Activated CD4-positive, CD25-positive, alpha-beta regulatory T cell treated with anti-CD3 and anti-CD28 coated beads, Interleukin-2, amount 50 U/mL, for 72 hours (primary cell): ENCODE results near the gene SLC6A6.

Experiments
- DNase-seq: peaks from one replicate; pipeline ENCODE4 v3.0.0; 2021

Gene SLC6A6

DNA sequence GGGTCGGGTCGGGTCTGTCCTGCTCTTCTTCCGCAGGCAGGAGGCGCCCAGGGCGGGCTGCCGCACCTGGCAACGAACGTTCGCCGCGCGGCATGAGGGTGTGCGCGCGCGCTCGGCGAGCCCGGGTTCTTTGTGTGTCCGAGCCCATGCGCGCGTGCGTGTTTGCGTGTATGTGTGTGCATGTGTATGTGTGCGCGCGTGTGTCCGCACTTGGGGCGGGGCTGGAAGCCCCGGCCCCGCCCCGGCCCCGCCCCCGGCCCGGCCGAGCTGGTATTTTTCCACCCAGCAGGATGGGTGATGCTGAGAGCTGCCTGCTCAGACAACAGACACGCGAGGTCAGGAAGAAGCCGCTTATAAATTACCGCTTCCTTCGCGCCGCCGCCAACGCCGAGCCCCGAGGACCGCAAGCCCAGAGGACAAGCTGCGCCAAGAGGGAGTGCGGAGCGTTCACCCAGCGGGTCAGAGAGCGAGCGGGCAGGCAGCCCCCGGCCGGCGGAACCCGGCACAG lies at the start of gene SLC6A6:
Gene SLC6A6, plus strand, starts transcription at position 303 of the 508 bp plus-strand sequence. CDS start 41,029 bp downstream, outside the sequence.
- DNase-seq = peak; percentile 90

DNA sequence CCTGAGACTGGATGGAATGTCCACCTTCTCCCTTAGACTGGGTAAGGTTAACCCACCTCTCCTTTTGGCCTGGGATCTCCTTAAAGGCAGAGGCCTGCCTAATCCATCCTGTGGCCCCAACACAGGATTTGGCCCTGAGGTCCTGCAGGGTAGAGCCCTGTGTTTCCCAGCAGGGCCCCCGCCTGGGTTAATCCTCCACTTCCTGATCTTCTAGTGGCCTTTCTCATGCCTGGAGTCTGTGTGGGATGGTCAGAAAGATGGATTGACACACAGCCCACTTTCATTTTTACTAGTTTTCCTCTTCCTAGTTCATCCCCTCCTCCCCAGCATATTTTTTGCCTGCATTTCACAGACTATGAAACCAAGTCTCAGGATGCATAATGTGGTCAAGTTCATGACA lies 48.9 kb upstream of the SLC6A6 start:
- DNase-seq = no peak

DNA sequence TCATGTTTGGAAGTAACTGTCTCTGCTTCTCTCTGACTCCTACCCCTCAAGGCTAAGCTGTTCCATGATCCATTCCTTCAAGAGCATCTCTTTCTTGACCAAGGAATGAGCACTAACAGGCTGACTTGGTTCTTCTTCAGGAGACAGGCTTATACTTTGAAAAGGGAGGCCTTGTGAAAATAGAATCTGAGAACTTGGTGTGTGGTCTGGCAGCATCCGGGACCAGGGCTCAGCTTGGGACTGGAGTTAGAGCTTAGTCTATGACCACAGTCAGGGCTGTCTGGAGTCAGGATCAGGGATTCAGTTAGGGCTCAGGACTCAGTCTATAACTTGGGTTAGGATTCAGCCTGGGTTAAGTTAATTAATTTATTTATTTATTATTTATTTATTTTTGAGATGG lies 44.9 kb upstream of the SLC6A6 start:
- DNase-seq = no peak

DNA sequence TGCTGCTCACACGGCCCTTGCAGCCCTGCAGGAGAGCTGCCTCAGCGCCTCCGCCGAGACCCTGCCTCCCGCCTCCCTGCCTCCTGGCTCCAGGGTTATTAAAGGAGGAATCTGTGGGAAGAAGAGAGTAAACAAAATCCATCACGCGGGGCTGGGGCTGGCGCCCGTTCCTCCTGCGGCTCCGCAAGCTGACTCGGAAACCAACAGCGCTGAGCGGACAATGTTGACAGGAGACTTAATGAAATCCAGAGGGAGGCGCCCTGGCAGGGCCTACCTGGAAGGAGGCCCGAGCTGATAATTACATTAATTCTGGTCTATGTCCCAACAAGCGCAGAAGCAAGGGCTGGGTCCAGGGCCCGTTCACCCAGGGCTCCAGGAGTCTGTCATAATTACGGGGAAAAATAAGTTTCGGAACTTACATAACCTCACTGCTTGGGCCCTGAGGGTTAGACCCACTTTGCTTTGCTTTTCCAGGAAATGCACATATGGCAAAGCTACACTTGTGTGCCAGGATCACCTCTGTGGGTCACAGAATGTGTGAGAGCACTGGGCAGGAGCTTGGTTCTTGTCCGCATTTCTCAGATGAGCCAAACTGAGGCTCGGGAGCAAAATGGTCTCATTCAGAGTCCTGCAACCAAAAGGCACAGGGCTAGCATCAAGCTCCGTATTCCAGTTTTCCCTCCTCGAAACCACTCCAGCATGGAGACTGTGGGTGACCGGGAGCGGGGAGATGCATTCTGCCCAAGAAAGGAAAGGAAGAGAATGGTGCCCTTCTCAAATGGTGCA lies 43.8 kb upstream of the SLC6A6 start:
- DNase-seq = no peak

DNA sequence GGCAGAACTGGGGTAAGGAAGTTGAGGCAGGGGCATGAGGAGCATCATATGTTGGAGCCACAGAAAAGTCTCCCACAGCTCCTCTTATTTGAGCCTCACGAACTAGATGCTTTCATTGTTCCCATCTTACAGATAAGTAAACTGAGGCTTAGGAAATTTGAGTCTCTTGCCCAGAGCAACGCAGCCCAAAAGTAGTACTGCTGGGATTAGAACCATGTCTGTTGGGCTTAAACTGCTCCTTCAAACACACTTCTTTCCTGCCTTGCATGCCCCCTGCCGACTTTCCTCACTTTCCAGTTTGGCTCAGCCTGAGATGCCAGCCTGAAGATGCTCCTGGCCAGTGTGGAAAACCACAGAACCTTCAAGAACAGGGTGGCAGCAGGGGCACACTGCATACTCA lies 43.1 kb upstream of the SLC6A6 start:
- no peak for DNase-seq

DNA sequence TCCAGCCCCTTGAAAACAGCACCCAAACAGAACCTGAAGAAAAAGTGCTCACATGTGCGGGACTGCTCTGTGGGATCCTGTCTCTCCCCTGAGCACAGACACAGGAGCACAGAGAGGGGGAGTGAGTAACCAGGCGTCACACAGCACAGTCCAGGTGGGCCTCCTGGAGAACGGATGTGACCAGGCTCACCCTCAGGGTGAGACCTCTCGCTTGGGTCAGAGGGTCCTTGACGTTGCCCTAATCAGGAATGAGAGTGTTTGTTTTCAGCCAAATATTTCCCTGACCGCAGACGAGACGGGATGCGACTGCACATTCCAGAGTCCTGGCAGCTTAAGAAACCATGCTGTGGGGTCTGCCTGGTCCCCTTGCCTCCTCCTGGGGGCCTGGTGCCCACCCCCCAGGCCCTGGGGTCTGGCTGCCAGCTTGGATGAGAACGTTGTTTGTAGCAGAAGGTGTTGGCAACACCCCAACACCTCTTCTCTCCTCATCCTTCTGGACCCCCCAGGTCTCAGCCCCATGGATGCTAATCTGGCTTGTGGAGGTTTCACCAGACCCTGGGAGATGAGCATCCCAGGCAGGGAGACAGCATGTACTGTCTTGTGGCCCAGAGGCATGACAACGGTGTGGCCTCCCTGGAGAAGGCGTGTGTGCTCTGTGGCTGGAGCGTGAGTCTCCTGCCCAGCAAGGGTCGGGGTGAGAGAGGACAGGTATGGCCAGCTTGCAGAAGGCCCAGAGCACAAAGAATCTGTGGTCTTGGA lies 42.1 kb upstream of the SLC6A6 start:
- DNase-seq = no peak

GRCh38 chr3:14361068-14361677 lies 41.2 kb upstream of the SLC6A6 start:
- DNase-seq = no peak

DNA sequence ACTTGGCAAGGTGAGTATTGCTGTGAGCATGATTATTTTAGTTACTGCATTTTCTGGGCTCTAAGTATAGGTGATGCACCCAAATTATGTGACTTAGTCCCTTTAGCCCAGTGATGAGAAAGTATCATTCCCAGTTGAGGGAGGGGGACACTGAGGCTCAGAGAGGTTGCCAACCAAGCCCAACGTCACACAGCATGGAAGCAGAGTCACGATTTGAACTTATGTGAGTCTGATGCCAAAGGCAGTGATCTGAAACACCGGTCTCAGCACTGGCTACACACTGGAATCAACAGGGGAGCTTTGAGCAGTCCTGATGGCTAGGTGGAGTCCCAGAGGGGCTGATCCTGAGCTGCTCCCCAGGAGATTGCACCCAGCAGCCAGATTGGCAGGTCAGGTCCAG lies 39.5 kb upstream of the SLC6A6 start:
- DNase-seq = no peak

DNA sequence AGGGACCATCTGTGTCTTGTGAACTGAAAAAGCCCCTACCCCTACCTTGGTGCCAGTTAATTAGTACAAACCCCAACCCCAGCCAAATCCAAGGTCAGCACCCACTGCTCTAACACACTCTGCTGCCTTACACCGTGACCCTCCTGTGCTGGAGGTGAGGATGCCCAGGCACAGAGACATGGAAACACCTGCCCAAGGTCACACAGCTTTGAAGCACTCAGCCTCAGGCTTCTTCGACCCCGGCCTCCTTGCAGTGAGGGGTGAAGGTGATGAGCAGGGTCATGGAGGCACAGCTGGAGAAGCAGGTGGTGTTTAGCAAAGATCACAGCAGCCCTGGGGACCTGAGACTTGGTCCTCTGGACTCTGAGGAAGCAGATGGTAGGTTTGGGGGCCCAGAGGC lies 39.0 kb upstream of the SLC6A6 start:
- no peak for DNase-seq

DNA sequence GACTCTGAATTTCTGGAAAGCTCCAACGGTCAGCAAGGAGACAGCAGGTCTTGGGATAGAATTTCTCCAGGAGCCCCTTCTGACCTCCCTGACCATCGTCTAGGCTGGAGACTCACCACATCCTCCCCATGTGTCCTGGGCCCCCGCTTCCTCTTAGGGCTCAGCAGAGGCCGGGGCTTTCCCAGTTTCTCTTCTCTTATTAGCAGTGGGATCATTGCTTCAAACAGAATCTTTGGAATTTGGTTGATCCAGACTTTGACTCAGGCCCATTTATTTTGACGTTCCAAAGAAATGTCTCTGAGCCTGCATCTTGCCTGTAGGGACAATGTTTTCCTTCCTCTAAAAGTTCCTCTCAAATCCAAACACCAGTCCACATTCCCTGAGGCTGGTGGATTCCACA lies 38.4 kb upstream of the SLC6A6 start:
- DNase-seq = no peak

GRCh38 chr3:14364580-14365292 lies 37.7 kb upstream of the SLC6A6 start:
- DNase-seq = no peak

- DNase-seq = no peak
Measured at GRCh38 chr3:14366248-14366647, 36.2 kb upstream of the SLC6A6 start.

GRCh38 chr3:14366915-14367823 lies 35.2 kb upstream of the SLC6A6 start:
- DNase-seq = no peak

DNA sequence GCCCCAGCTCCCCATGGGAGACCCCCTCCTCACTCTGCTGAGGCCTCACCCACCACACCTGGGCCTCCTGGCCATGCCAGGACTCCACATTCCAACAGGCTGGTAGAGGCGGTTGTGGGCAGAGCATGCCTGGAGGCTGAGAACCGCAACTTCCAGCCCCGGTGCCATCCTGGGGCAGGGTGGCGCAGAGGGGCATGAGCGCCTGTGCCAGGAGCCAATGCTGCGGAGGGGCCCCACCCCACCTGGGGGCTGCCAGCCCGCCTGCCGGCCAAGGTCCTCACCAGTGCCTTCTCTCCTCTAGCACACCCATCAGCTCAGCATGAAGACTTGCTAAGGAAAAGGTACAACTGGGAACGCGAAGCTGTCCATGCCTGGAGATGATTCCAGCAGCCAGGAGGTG lies 34.3 kb upstream of the SLC6A6 start:
- no peak for DNase-seq

DNA sequence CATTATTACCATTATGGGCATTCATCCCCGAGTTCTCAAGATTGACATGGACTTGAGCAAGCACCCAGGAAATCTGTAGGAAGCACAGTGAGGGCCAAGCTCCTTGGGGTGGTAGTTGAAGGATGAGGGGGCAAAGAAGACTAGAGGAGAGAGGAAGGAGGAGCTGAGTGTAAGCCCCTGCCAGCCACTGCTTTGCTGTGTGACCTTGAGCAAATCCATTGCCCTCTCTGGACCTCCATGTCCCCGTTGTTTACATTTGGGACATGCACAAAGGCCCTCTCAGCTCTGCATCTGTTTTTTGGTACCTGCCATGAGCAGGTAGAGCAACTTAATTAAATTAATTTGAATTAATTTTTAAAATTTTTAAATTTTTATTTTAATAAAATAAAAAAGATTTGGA lies 33.5 kb upstream of the SLC6A6 start:
- DNase-seq = no peak

- DNase-seq = no peak
Measured at GRCh38 chr3:14369675-14370669, 32.4 kb upstream of the SLC6A6 start.

- DNase-seq = no peak
Measured at GRCh38 chr3:14370720-14371572, 31.5 kb upstream of the SLC6A6 start.

DNA sequence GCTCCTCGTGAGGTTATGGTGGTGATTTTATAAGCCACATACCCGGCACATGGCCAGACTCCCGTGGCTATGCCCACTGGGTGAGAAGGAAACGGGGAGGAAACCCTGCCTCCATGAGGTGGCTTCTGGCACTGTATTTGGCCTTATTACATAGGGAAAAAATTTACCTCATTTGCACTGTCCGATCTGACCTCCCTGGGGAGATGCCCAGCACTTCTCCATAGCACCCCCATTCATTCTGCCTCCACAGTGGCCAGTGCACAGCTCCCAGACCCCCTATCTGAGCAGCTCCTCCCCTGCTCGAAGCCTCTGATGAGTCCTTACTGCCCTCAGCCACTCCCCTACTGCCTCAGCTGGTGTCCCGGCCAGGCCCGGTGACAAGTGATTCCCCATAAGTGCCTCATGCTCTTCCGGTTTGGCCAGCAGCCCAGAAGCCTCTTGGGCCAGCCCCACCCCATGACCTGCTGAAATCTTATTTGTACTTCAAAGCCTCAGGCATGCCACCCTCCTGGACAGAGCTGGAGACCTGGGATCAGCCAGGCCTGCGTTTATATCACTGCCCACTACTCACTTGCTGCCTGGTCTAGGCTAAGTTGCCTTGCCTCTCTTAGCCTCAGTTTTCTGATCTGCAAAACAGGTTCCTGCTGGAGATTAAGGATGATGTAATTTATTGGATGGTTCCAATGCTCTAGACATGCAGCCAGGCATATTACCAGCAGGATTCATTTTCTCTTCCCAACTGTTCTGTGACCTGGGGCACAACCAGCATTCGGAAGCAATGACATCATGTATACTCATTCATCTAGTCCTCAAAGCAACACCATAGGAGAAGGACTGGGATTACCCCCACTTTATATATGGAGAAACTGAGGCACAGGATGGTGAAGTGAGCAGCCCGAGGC lies 30.6 kb upstream of the SLC6A6 start:
- DNase-seq = no peak

- no peak for DNase-seq
Measured at GRCh38 chr3:14372587-14372986, 29.8 kb upstream of the SLC6A6 start.
